GM23338 (cell line): ENCODE data around the gene NLGN3.

ENCODE experiments used
- CREB1 ChIP-seq: fragments of 250-450 bp; sonication (Bioruptor Pico); IDR thresholded peaks from 2 replicates; pipeline ENCODE4 v1.5.0; 2020; ENCODE audit warnings: low read depth, mild to moderate bottlenecking, moderate library complexity
- ETS1 ChIP-seq: IDR thresholded peaks from 2 replicates; pipeline ENCODE4 v1.6.1; 2016; ENCODE audit warnings: antibody characterized with exemption
- EZH2 ChIP-seq: fragments of 200-600 bp; sonication (generic); IDR thresholded peaks from one replicate; pipeline ENCODE4 v1.8.0; 2017; ENCODE audit warnings: antibody characterized with exemption, mild to moderate bottlenecking, low read depth; ENCODE audit not compliant: unreplicated experiment
- EZH2phosphoT487 ChIP-seq: fragments of 200-600 bp; sonication (generic); IDR thresholded peaks from one replicate; pipeline ENCODE4 v1.8.1; 2018; ENCODE audit warnings: antibody characterized with exemption; ENCODE audit not compliant: unreplicated experiment
- JUNB ChIP-seq: IDR thresholded peaks from one replicate; pipeline ENCODE4 v1.6.1; 2016; ENCODE audit warnings: antibody characterized with exemption; ENCODE audit not compliant: unreplicated experiment
- NANOG ChIP-seq: IDR thresholded peaks from 2 replicates; pipeline ENCODE4 v1.6.1; 2016; ENCODE audit warnings: antibody characterized with exemption, borderline replicate concordance
- POLR2AphosphoS5 ChIP-seq: IDR thresholded peaks from 2 replicates; pipeline ENCODE4 v1.6.1; 2016; ENCODE audit warnings: antibody characterized with exemption, low read depth
- REST ChIP-seq: IDR thresholded peaks from one replicate; pipeline ENCODE4 v1.6.1; 2018; ENCODE audit warnings: antibody characterized with exemption; ENCODE audit not compliant: unreplicated experiment
- STAT1 ChIP-seq: IDR thresholded peaks from one replicate; pipeline ENCODE4 v1.6.1; 2016; ENCODE audit warnings: antibody characterized with exemption; ENCODE audit not compliant: unreplicated experiment
- ZNF114 ChIP-seq: fragments of 250-450 bp; sonication (Bioruptor Pico); IDR thresholded peaks from 2 replicates; pipeline ENCODE4 v1.5.0; 2020; ENCODE audit warnings: mild to moderate bottlenecking, moderate library complexity
- ZNF331 ChIP-seq: fragments of 250-450 bp; sonication (Bioruptor Pico); IDR thresholded peaks from 2 replicates; pipeline ENCODE4 v1.5.0; 2020; ENCODE audit warnings: low read depth, mild to moderate bottlenecking, moderate library complexity
- ZNF462 ChIP-seq: fragments of 250-450 bp; sonication (Bioruptor Pico); IDR thresholded peaks from 2 replicates; pipeline ENCODE4 v1.5.0; 2020; ENCODE audit warnings: mild to moderate bottlenecking, moderate library complexity
- TF ChIP-seq, protein P1 (sequence below), 2 experiments: fragments of 200-600 bp in 1 of 2; sonication (generic) in 1 of 2; conservative IDR thresholded peaks; 2 replicates each; pipeline versions ENCODE4 v1.5.1 to v1.6.1; 2016 to 2017; ENCODE audit warnings: antibody characterized with exemption in 2 of 2, low read depth in 2 of 2, mild to moderate bottlenecking in 2 of 2, moderate library complexity in 1 of 2

GRCh38 chrX:71167031-71167781 lies 22.6 kb downstream of the NLGN3 start:
- TF ChIP-seq, protein P1, sequence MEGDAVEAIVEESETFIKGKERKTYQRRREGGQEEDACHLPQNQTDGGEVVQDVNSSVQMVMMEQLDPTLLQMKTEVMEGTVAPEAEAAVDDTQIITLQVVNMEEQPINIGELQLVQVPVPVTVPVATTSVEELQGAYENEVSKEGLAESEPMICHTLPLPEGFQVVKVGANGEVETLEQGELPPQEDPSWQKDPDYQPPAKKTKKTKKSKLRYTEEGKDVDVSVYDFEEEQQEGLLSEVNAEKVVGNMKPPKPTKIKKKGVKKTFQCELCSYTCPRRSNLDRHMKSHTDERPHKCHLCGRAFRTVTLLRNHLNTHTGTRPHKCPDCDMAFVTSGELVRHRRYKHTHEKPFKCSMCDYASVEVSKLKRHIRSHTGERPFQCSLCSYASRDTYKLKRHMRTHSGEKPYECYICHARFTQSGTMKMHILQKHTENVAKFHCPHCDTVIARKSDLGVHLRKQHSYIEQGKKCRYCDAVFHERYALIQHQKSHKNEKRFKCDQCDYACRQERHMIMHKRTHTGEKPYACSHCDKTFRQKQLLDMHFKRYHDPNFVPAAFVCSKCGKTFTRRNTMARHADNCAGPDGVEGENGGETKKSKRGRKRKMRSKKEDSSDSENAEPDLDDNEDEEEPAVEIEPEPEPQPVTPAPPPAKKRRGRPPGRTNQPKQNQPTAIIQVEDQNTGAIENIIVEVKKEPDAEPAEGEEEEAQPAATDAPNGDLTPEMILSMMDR (conservative IDR thresholded peaks at IDR 0.05; ENCODE audit: low read depth in 2 of 2) = no peak
- TF ChIP-seq POLR2AphosphoS5 = no peak
- no peak for TF ChIP-seq EZH2
- no peak for TF ChIP-seq REST
- no peak for TF ChIP-seq NANOG
- no peak for TF ChIP-seq EZH2phosphoT487
- no peak for TF ChIP-seq ZNF331
- no peak for TF ChIP-seq JUNB
- TF ChIP-seq CREB1 (CRISPR knock-in tag) = no peak
- TF ChIP-seq STAT1 = no peak
- TF ChIP-seq ZNF462 (CRISPR knock-in tag) = no peak
- TF ChIP-seq ETS1 = no peak
- no peak for TF ChIP-seq ZNF114
